UCSD-AML1 (cell line): ENCODE measurements around the gene LSM14B.
"Not testable (repeated sequence)": the region's sequence is repeated elsewhere in the genome, so short reads cannot be mapped to it uniquely, and the experiment has no call there.

ENCODE experiments used
- DNase-seq: peaks from one replicate; lab custom pipeline; 2025; ENCODE audit not compliant: unreplicated experiment; lab: John Stamatoyannopoulos, UW

LSM14B gene

DNA sequence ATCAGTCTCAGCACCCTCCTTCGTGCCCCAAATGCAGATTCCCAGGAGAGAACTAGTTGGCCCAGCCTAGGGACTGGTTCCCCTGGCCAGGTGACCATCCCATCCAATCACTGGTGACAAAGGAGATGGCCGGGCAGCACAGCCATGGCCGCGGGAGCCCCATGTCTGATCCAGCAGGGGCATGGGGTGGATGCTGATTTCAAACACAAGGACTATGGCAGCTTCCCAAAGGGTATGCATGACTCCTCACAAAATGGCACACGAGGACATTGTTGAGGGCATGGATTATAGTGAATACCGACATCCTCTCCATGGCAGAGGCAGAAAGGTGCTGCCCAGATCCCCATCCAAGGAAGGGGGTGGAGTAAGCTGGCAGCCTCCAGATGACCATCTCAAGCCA, 9.9 kb upstream of the LSM14B start:
- no peak for DNase-seq

- DNase-seq = no peak
These were observed 7.4 kb upstream of the LSM14B start for GRCh38 chr20:62114894-62115293.

- not testable (repeated sequence) for DNase-seq
These were observed 6.4 kb upstream of the LSM14B start for GRCh38 chr20:62115800-62116407.

DNA sequence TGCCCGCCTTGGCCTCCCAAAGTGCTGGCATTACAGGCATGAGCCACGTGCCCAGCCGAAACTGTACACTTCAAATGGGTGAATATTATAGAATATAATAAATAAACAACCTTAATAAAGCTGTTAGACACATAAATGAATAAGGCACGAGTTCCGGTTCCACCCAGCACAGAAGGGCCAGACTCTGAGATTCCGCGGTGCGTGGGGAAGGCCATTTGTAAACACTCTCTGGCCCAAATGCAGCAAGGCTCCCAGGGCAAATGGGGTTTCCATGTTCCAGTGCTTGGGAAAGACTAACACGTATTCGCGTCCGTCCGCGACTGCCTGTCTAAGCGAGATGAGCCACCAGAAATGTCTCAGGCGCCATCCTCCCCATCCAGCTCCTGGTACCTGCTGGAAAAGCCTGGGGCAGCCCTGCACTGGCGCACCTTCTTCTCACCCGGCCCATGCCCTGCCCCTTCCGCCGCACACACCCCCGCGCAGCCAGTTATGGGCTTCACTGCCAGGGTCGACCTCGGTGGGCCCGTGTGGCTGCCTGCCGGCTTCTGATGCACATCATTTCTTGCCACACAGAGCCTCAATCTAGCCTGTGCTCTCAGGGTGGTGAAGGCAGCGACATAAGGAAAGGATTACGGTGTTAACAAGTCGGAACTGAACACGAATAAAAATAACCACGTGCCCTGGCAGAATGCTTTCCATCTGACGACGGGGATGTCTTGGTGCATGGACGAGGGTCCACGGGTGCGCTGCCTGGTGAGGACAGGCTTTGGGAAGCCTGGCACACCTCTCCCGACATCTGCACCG, 5.5 kb upstream of the LSM14B start:
- no peak for DNase-seq

- no peak for DNase-seq
These were observed 5.0 kb upstream of the LSM14B start for GRCh38 chr20:62117362-62117646.

DNA sequence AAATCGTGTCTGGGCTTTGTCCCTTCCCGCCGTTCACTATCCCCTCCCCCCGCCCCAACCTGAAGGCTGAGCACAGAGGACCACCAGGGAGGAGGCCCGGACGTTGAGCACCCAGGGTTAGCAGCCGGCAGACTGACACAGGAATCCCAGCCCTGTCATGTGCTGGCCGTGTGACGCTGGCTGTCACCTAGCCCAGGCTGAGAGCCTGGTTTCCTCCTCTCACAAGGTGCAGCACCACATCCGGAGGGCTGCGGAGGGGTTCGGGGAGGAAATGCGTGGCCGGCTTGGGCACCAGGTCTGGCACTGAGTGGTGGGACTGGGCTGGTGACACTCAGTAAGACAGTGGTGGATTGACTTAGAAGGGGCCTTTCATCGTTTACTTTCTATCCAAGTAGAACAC, 4.6 kb upstream of the LSM14B start:
- DNase-seq = peak; percentile 71

DNA sequence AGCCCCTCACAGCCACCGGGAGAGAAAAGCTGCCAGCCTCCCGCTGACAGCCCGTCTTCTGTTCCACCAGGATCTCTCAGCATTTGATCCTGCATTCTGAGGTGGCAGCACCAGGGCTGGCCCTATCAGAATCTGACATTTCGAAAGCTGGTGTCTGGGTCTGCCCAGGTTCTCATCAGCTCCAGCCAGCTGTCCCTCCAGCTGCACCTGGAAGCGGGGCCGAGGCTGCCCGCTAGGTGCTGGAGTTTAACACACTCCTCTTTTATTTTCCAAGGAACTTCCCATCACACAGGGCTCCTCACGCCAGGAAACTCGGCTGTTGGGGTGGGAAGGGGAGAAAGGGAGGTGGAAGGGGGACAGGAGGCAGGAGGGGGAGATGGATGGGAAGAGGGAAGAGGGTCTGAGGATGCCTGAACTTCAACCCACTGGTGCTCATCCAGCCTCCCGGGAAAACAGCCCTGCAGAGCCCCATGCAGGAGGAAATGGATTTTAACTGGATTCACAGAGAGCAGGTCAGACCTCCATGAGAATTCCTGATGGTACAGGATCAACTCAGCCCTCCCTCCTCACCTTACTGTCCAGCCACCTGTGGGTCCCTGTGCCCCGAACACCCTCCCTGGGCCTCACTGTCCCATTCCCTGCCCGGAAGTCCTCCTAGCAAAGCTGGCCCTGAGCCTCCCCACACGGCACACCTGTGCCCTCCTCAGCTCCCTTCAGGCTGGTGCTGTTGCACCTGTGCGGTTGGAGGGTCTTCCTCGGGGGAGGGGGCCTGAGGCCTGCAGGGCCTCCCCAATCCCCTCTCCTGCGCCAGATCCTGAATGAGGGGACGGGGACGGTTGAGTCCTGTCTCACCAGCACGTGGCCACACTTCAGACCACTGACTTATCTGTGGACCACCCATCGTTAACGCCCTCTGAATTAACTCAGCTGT, 3.9 kb upstream of the LSM14B start:
- no peak for DNase-seq

GRCh38 chr20:62119115-62119514, 3.2 kb upstream of the LSM14B start:
- no peak for DNase-seq

DNA sequence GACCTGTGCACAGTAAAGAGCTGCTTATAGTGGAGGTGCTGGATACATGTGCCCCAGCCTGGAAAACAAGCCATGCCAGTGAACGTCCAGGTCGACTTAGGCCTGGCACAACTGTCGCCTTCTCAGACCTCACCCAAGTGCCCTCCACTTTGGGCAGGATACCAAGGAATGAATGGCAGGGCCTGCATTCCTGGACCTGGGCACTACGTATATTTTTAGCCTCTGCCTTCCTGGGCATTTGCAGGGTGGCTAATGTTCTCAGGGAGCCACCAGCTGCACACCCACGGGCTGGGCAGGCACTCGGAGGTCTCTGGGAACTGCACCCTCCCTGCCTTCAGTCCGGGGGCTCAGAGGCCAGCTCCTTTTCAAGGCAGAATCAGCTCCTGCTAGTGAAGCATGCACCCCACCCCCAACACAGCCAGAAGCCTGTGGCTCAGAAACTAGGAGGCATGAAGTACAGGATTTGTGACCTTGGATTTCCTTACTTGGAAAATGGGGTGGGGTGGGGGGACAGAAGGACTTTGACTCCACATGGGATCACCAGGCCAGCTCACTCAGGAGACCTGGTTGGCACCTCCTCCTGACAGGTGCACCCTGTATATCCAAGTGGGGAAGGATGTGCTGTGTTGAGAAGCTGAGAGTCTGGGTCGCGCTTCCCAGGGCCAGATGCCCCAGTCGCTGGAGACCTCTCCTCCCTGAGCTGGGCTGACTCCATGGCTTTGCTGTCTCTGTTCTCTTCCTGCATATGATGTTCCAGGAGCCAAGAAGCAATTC, 2.5 kb upstream of the LSM14B start:
- DNase-seq = no peak

DNA sequence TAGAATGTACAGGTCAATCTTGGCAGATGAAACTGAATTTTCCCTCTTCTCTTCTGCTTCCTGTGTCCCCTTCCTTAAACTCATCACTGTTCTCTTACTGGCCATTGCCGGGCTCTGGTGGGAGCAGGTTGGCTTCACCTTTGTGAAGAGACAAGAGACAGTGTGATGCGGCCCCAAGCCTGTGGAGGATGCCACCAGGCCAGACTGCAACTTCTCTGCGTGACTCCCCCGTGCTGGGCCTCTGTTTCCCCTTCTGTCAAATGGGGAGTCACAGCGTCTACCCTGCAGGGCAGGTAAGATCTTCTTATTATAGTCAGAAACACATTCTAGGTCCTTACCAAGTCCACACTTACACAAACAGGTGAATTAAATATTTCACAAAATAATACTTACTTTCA, 1.9 kb upstream of the LSM14B start:
- DNase-seq = no peak

- no peak for DNase-seq
These were observed 1.1 kb upstream of the LSM14B start for GRCh38 chr20:62120990-62121775.

DNA sequence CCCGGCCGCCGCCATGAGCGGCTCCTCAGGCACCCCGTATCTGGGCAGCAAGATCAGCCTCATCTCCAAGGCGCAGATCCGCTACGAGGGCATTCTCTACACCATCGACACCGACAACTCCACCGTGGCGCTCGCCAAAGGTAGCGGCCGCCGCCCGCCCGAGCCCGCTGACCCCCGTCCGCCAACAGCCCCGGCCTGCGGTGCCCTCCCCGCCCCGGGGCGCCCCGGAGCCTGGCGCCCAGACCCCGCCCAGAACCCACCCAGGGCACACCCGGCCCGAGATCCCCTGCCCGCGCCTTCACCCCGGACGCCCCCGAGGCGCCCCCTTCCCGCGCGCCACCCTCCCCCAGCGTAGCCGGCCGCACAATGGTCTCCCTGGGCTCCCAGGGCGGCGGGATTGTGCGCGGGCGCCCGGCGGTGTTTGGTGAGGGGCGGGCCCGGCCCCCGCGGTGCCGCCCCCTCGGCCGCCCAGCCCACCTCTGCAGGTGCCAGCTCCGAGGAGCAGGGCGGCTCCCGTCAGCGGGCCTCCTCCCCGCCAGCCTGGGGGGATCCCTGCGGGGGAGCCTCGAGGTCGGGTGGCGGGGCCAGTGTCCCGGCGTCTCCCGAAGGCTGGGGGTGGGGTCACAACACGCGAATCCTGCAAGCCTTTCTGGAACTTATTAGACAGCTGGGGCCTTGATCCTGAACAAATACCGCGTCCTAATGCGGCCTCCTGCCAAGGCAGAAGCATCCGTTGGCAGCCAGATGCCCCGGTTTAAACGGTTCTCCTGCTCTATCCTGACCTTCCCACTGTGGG, 577 bp downstream of the LSM14B start:
- DNase-seq = no peak

GRCh38 chr20:62123450-62124118, 1.3 kb downstream of the LSM14B start:
- no peak for DNase-seq

- DNase-seq = no peak
These were observed 3.9 kb downstream of the LSM14B start for GRCh38 chr20:62126141-62126540.

DNA sequence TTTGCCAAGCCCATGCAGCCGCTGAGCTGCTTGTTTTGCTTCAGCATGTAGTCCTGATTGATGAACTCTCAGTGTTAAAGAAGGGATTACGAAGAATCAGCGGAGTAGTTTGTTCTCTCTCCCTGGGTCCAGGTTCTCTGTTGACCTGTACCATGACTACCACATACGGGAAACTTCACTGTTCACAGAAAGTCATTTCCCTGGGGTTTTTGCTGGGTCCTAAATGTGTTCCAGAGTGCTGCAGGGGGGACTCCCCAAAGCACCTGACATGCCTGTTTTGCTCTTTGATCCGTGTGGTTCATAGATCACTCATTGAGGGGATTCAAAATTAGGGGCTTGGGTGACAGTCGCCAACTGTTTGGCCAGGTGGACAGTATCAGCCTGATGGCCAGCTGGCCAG, 5.5 kb downstream of the LSM14B start:
- DNase-seq = no peak

- no peak for DNase-seq
These were observed 6.2 kb downstream of the LSM14B start for GRCh38 chr20:62128502-62128901.

DNA sequence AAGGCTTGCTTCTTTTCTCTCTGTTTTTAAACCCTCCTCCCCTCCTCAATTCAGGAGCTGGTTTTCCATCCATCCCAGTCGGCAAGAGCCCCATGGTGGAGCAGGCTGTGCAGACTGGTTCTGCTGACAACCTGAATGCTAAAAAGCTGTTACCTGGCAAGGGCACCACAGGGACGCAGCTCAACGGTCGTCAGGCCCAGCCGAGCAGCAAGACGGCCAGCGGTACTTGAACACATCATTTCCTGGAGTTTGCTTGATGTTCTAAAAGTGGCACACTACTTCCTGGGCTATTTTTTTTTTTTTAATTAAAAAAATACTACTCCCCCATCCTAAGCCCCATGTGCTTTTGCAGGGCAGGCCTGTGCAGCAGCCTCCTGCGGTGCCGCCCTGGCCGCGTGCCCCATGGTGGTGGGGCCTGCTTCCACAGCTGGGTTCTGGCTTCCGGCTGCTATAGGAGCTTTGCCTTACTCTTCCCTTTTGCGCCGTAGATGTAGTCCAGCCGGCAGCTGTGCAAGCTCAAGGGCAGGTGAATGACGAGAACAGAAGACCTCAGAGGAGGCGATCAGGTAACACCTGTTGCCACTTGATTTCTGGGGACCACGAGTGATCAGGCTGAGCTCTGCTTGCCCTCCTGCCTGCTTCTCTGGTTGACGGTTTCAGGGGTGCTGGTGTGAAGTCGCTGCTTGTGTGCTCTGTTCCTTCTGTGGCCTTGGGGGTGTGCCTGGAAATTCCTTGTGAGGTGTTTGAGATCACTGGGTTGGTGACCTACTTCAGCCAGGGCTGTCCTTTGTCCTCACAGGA, 7.7 kb downstream of the LSM14B start:
- DNase-seq = no peak
